Skin epidermis (tissue), 12 donors: ENCODE data around the gene SCAANT1.

Experiments used
- H3K27ac ChIP-seq, 21 experiments: fragments of 200-600 bp; sonication (generic) in 11 of 21; one replicate each; pipeline ENCODE4 v1.5.0; 2020; ENCODE audit warnings: mild to moderate bottlenecking in 3 of 21, inconsistent platforms in 2 of 21, moderate library complexity in 2 of 21
- H3K4me3 ChIP-seq, 7 experiments: fragments of 200-600 bp; sonication (generic) in 2 of 7; one replicate each; pipeline ENCODE4 v1.5.0; 2020; ENCODE audit warnings: inconsistent platforms in 2 of 7, mild to moderate bottlenecking in 2 of 7, moderate library complexity in 1 of 7

SCAANT1 gene

GRCh38 chr3:63911873-63912767, at the start of gene SCAANT1:
TSS of gene SCAANT1 (minus strand) at chr3:63912383.
- Histone ChIP-seq H3K4me3 (peak within 1 kb of the TSS; percentile 49 to 97 (median 82)), H3K27ac (peak within 1 kb of the TSS; percentile 72 to 100 (median 98))

- Histone ChIP-seq H3K4me3 (no peak overlapping the region), H3K27ac (no peak overlapping the region)
Observed at GRCh38 chr3:63961891-63962290, 49.7 kb upstream of the SCAANT1 start.

GRCh38 chr3:63960048-63960711, 48.0 kb upstream of the SCAANT1 start:
- H3K4me3 ChIP-seq: peak overlapping the region in 3 of 7 experiments; percentile 18 to 36 (median 27)
- peak overlapping the region in 13 of 21 experiments; percentile 3 to 71 (median 25) for H3K27ac ChIP-seq

- H3K27ac ChIP-seq: no peak overlapping the region
- no peak overlapping the region for H3K4me3 ChIP-seq
Observed at GRCh38 chr3:63959146-63959545, 47.0 kb upstream of the SCAANT1 start.

GRCh38 chr3:63955830-63956545, 43.8 kb upstream of the SCAANT1 start:
- Histone ChIP-seq H3K27ac (no peak overlapping the region), H3K4me3 (no peak overlapping the region)

GRCh38 chr3:63955036-63955650, 43.0 kb upstream of the SCAANT1 start:
- H3K27ac ChIP-seq: no peak overlapping the region
- H3K4me3 ChIP-seq: no peak overlapping the region

GRCh38 chr3:63954182-63954581, 42.0 kb upstream of the SCAANT1 start:
- H3K27ac ChIP-seq: no peak overlapping the region

GRCh38 chr3:63952248-63952594, 40.0 kb upstream of the SCAANT1 start:
- Histone ChIP-seq H3K27ac (peak overlapping the region in 3 of 21 experiments; percentile 19 to 78 (median 37)), H3K4me3 (no peak overlapping the region)

More at GRCh38 chr3:63954182-63954581, 42.0 kb upstream of the SCAANT1 start:
- no peak overlapping the region for H3K4me3 ChIP-seq

GRCh38 chr3:63951492-63952247, 39.5 kb upstream of the SCAANT1 start:
- H3K4me3 ChIP-seq: no peak overlapping the region
- H3K27ac ChIP-seq: peak overlapping the region in 8 of 21 experiments; percentile 17 to 78 (median 34)

- H3K4me3 ChIP-seq: no peak overlapping the region
- peak overlapping the region in 1 of 21 experiments; percentile 78 for H3K27ac ChIP-seq
Observed at GRCh38 chr3:63950698-63951097, 38.5 kb upstream of the SCAANT1 start.

- Histone ChIP-seq H3K27ac (no peak overlapping the region), H3K4me3 (no peak overlapping the region)
Observed at GRCh38 chr3:63949005-63949404, 36.8 kb upstream of the SCAANT1 start.

GRCh38 chr3:63947594-63947993, 35.4 kb upstream of the SCAANT1 start:
- Histone ChIP-seq H3K27ac (no peak overlapping the region), H3K4me3 (no peak overlapping the region)

- no peak overlapping the region for H3K27ac ChIP-seq
Observed at GRCh38 chr3:63946753-63947152, 34.6 kb upstream of the SCAANT1 start.

GRCh38 chr3:63945558-63946096, 33.4 kb upstream of the SCAANT1 start:
- Histone ChIP-seq H3K27ac (no peak overlapping the region), H3K4me3 (no peak overlapping the region)

More at GRCh38 chr3:63946753-63947152, 34.6 kb upstream of the SCAANT1 start:
- H3K4me3 ChIP-seq: no peak overlapping the region

- Histone ChIP-seq H3K4me3 (no peak overlapping the region), H3K27ac (no peak overlapping the region)
Observed at GRCh38 chr3:63943678-63944077, 31.5 kb upstream of the SCAANT1 start.

- Histone ChIP-seq H3K27ac (no peak overlapping the region), H3K4me3 (no peak overlapping the region)
Observed at GRCh38 chr3:63942528-63942927, 30.3 kb upstream of the SCAANT1 start.

- Histone ChIP-seq H3K4me3 (no peak overlapping the region), H3K27ac (no peak overlapping the region)
Observed at GRCh38 chr3:63940389-63940757, 28.2 kb upstream of the SCAANT1 start.

- Histone ChIP-seq H3K4me3 (no peak overlapping the region), H3K27ac (no peak overlapping the region)
Observed at GRCh38 chr3:63937661-63938651, 25.8 kb upstream of the SCAANT1 start.
